SIG-M5 (cell line): ENCODE results near the gene KATNAL2.

Experiments used
- DNase-seq: peaks from one replicate; lab custom pipeline; 2025; lab: John Stamatoyannopoulos, UW

The KATNAL2 gene

DNA sequence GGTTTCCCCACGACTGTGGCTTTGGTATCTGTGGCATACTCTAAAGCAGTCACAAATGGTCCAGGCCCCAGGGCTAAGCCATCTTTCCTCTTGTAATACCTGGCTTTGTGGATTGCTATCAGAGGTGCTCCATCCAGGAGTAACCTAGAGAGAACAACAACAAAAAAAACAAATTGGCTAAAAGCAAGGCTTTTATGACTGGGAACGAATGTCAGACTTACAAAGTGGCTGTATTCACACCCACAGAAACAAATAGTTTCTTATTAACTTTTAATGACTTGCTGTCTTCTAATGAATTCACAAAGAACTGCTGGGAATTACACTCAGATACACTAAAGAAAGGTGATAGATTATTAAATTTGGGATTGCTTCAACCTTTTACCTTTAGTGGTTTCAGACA is 197.8 kb downstream of the KATNAL2 start:
- DNase-seq: no peak

GRCh38 chr18:47118981-47119380 is 201.6 kb downstream of the KATNAL2 start:
- no peak for DNase-seq

GRCh38 chr18:47120428-47120827 is 203.0 kb downstream of the KATNAL2 start:
- no peak for DNase-seq

DNA sequence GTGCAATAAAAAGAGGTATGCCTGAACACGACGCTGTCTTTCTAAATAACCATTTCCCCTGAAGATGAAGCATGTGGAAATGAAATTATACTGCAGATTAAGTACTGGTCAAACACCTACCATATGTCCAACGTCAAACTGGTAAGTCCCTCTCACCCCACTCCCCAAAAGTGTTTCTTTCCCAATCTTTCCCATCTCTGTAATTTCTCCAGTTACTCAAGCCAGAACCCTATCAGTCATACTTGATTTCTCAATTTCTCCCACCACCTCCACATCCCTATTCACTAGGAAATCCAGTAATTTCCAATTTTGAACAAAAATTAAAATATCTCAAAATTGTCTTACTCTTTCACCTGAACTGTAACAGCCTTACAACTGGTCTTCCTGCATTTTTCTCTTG is 203.7 kb downstream of the KATNAL2 start:
- DNase-seq: no peak

DNA sequence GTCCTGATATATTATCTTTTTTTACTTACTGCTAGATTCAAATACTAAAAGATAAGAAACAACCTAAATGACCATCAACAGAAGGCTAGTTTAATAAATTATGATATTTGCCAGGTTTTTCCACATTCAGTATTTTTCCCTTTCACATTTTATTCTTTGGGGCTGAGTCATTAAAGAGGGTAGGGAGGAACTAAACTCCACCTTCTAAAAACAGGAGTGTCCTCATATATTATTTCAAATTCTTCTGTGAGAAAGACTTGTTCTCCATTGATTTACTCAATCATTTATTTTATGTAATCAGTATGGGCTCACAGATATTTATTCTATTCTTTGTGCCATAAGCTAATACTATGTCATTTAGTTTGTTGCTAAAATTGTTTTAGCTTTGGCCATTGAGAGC is 223.9 kb downstream of the KATNAL2 start:
- DNase-seq: no peak

DNA sequence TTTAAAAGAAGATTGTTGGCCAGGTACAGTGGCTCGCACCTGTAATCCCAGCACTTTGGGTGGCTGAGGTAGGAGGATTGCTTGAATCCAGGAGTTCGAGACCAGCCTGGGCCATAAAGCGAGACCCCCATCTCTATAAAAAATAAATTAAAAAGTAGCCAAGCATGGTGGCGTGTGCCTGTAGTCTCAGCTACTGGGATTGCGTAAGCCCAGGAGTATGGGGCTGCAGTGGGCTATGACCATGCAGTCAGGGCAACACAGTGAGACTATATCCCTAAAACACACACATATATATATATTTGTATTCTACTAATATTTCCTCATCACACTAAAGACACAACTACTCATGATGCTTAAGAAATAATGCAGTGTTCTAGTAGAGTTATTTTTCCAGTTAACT is 225.8 kb downstream of the KATNAL2 start:
- DNase-seq: no peak

- DNase-seq: no peak
Measured at GRCh38 chr18:47143899-47144485, 226.6 kb downstream of the KATNAL2 start.

GRCh38 chr18:47146206-47146605 is 228.8 kb downstream of the KATNAL2 start:
- DNase-seq: no peak

GRCh38 chr18:47149457-47150028 is 232.1 kb downstream of the KATNAL2 start:
- no peak for DNase-seq

GRCh38 chr18:47150029-47150823 is 232.8 kb downstream of the KATNAL2 start, which contains the start of gene HDHD2:
HDHD2 (minus strand) TSS chr18:47150500; CDS start chr18:47136439, 14,061 bp downstream.
- peak; percentile 23 for DNase-seq

- DNase-seq: no peak
Measured at GRCh38 chr18:47150824-47151366, 233.5 kb downstream of the KATNAL2 start.

- no peak for DNase-seq
Measured at GRCh38 chr18:47151439-47151838, 234.0 kb downstream of the KATNAL2 start.
